Astrocyte (in vitro differentiated cells and primary cell): Measurements from ENCODE around the gene FBXW9. TPM values are rescaled to one million over a fixed set of nuclear protein-coding genes. Genes with fewer than 3 reads are reported as not detected.

ENCODE experiments used
- DNase-seq: peaks from one replicate; pipeline ENCODE4 v3.0.0-alpha.2; 2010; ENCODE audit warnings: low read depth
- FAIRE-seq: peaks from 2 replicates; lab custom pipeline; 2011; peaks lifted over from hg19 to GRCh38; lab: Jason Lieb, UNC
- H2AFZ ChIP-seq: 2 replicates; pipeline ENCODE4 v1.6.0; 2012; ENCODE audit warnings: low read depth, low read length, inconsistent platforms
- H3K27ac ChIP-seq: 2 replicates; pipeline ENCODE4 v1.5.1; 2011; ENCODE audit warnings: low read depth, low read length, inconsistent platforms
- H3K27me3 ChIP-seq: 2 replicates; pipeline ENCODE4 v1.6.0; 2011; ENCODE audit warnings: low read length, inconsistent platforms; ENCODE audit not compliant: insufficient read depth
- H3K36me3 ChIP-seq: 2 replicates; pipeline ENCODE4 v1.5.1; 2011; ENCODE audit warnings: low read length, inconsistent platforms; ENCODE audit not compliant: insufficient read depth
- H3K4me1 ChIP-seq: 2 replicates; pipeline ENCODE4 v1.5.1; 2011; ENCODE audit warnings: low read length, inconsistent platforms; ENCODE audit not compliant: insufficient read depth
- H3K4me2 ChIP-seq: 2 replicates; pipeline ENCODE4 v1.6.0; 2012; ENCODE audit warnings: low read length, inconsistent platforms
- H3K4me3 ChIP-seq: 2 replicates; pipeline ENCODE4 v1.5.1; 2011; ENCODE audit warnings: low read depth, mild to moderate bottlenecking, low read length, inconsistent platforms; ENCODE audit not compliant: insufficient read depth
- H3K79me2 ChIP-seq: 2 replicates; pipeline ENCODE4 v1.6.0; 2012; ENCODE audit warnings: mild to moderate bottlenecking, low read length, inconsistent platforms; ENCODE audit not compliant: insufficient read depth
- H3K9ac ChIP-seq: 2 replicates; pipeline ENCODE4 v1.6.0; 2012; ENCODE audit warnings: mild to moderate bottlenecking, low read length, inconsistent platforms
- H3K9me3 ChIP-seq: 2 replicates; pipeline ENCODE4 v1.5.1; 2012; ENCODE audit warnings: low read depth, mild to moderate bottlenecking, low read length, inconsistent platforms; ENCODE audit not compliant: insufficient read depth
- H4K20me1 ChIP-seq: 2 replicates; pipeline ENCODE4 v1.6.0; 2012; ENCODE audit warnings: low read length, inconsistent platforms; ENCODE audit not compliant: insufficient read depth
- H3K27ac Mint-ChIP-seq: one replicate; pipeline ENCODE4 v1.8.0; 2021; ENCODE audit warnings: mild to moderate bottlenecking, mixed read lengths; ENCODE audit not compliant: unreplicated experiment
- H3K27me3 Mint-ChIP-seq: one replicate; pipeline ENCODE4 v1.8.0; 2021; ENCODE audit warnings: low read depth, mixed read lengths; ENCODE audit not compliant: unreplicated experiment
- H3K36me3 Mint-ChIP-seq: one replicate; pipeline ENCODE4 v1.8.0; 2021; ENCODE audit warnings: low read depth, mixed read lengths; ENCODE audit not compliant: unreplicated experiment
- H3K4me1 Mint-ChIP-seq: one replicate; pipeline ENCODE4 v1.8.0; 2021; ENCODE audit warnings: low read depth, mixed read lengths; ENCODE audit not compliant: unreplicated experiment
- H3K4me3 Mint-ChIP-seq: one replicate; pipeline ENCODE4 v1.8.0; 2021; ENCODE audit warnings: mild to moderate bottlenecking, moderate library complexity, mixed read lengths; ENCODE audit not compliant: unreplicated experiment
- H3K9me3 Mint-ChIP-seq: one replicate; pipeline ENCODE4 v1.8.0; 2021; ENCODE audit warnings: mild to moderate bottlenecking, mixed read lengths; ENCODE audit not compliant: unreplicated experiment
- EZH2 ChIP-seq: IDR thresholded peaks from 2 replicates; pipeline ENCODE4 v1.6.1; 2012; ENCODE audit warnings: mild to moderate bottlenecking, low read length, inconsistent platforms; ENCODE audit not compliant: insufficient read depth
- total RNA-seq: library from RNA; stranded (reverse); gene quantifications from 2 replicates; pipeline ENCODE4 v1.2.1, GENCODE V29; 2021
- TF ChIP-seq, protein P1 (sequence below): IDR thresholded peaks from 2 replicates; pipeline ENCODE4 v1.5.1; 2011; ENCODE audit warnings: low read depth, mild to moderate bottlenecking, inconsistent platforms, low read length, moderate library complexity; ENCODE audit not compliant: insufficient read depth

FBXW9 gene
- total RNA-seq, 1 donor from 2014 or later, result 9.9 TPM

DNA sequence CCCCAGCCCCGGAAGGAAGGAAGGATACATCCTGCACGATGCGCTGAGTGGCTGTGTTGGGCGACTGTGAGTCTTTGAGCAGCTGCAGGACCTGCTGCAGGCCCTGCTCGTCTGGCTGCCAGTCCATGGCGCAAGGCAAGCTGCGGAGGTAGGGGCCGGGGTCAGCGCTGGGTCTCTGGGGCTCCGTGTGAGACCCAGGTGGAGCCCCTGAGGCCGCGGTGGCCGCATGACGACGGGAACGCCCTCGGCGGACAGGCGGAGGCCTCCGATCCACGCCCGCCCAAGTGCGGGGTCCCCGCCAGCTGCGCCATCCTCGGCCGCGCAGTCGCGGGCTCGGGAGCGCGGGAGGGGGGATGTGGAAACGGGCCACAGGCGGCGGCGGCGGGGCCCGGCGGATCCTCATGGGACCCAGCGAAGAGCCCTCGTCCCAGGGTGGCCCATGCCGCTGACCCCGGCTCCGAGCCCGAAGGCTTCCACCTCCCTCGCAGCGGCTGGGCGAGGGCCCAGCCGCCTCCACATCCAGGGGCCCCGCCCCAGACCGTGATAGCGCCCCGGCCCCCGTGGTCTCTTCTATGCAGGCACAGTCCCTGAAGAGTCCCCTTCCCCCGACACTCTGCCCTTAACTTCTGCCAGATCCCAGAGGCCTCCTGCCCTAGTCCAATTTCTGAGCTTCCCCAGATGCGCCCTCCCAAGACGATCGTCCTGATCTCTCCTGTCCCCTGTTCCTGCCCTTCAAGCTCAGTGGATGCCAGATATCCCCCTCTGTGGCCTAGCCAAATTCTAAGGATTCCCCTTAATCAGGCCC, 24.6 kb upstream of the FBXW9 start:
- Histone ChIP-seq H3K9ac (peak overlapping the region; percentile 89), H4K20me1 (peaks cover 50% of the 10 kb centered on the region), H2AFZ (no peak overlapping the region), H3K36me3 (peaks cover 15% of the 10 kb centered on the region), H3K4me2 (peak overlapping the region; percentile 95), H3K9me3 (no peaks in the 10 kb centered on the region), H3K4me1 (peaks cover 17% of the 10 kb centered on the region), H3K27ac (peak overlapping the region; percentile 86), H3K4me3 (peak overlapping the region; percentile 92), H3K27me3 (no peaks in the 10 kb centered on the region), H3K79me2 (peaks cover 79% of the 10 kb centered on the region)
- H3K27me3 Mint-ChIP-seq, result no peaks in the 10 kb centered on the region
- peaks cover 15% of the 10 kb centered on the region for H3K4me1 Mint-ChIP-seq
- peaks cover 15% of the 10 kb centered on the region for H3K36me3 Mint-ChIP-seq
- FAIRE-seq (no peak), DNase-seq (peak; percentile 14)
- H3K27ac Mint-ChIP-seq, result peak overlapping the region; percentile 98
- peak overlapping the region; percentile 99 for H3K4me3 Mint-ChIP-seq
- no peak for TF ChIP-seq EZH2
- TF ChIP-seq, protein P1, sequence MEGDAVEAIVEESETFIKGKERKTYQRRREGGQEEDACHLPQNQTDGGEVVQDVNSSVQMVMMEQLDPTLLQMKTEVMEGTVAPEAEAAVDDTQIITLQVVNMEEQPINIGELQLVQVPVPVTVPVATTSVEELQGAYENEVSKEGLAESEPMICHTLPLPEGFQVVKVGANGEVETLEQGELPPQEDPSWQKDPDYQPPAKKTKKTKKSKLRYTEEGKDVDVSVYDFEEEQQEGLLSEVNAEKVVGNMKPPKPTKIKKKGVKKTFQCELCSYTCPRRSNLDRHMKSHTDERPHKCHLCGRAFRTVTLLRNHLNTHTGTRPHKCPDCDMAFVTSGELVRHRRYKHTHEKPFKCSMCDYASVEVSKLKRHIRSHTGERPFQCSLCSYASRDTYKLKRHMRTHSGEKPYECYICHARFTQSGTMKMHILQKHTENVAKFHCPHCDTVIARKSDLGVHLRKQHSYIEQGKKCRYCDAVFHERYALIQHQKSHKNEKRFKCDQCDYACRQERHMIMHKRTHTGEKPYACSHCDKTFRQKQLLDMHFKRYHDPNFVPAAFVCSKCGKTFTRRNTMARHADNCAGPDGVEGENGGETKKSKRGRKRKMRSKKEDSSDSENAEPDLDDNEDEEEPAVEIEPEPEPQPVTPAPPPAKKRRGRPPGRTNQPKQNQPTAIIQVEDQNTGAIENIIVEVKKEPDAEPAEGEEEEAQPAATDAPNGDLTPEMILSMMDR, result no peak
- no peaks in the 10 kb centered on the region for H3K9me3 Mint-ChIP-seq

DNA sequence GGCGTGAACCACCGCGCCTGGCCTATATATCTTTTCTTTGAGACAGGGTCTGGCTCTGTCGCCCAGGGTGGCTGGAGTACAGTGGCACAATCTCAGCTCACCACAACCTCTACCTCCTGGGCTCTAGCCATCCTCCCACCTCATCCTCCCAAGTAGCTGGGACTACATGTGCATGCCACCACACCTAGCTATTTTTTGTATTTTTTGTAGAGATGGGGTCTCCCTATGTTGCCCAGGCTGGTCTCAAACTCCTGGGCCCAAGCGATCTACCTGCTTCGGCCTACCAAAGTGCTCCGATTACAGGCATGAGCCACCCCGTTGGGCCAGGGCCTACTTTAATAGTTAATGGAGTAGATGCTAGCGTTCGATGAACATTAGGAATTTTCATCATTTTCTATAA, 23.9 kb upstream of the FBXW9 start:
- Mint-ChIP-seq H3K9me3 (no peaks in the 10 kb centered on the region), H3K4me3 (peak overlapping the region; percentile 80), H3K36me3 (peaks cover 18% of the 10 kb centered on the region), H3K27ac (peak overlapping the region; percentile 68), H3K4me1 (peaks cover 15% of the 10 kb centered on the region), H3K27me3 (no peaks in the 10 kb centered on the region)
- no peak for FAIRE-seq
- Histone ChIP-seq H3K27ac (peak overlapping the region; percentile 17), H3K79me2 (peaks cover 86% of the 10 kb centered on the region), H3K4me3 (peak overlapping the region; percentile 92), H3K27me3 (no peaks in the 10 kb centered on the region), H4K20me1 (peaks cover 58% of the 10 kb centered on the region), H3K36me3 (peaks cover 17% of the 10 kb centered on the region), H3K4me1 (peaks cover 17% of the 10 kb centered on the region), H3K9me3 (no peaks in the 10 kb centered on the region), H2AFZ (no peak overlapping the region), H3K4me2 (peak overlapping the region; percentile 95), H3K9ac (peak overlapping the region; percentile 89)
- TF ChIP-seq, protein P1, result no peak
- DNase-seq, result no peak

GRCh38 chr19:12715929-12716328, 19.5 kb upstream of the FBXW9 start:
- Histone ChIP-seq H3K36me3 (peaks cover 33% of the 10 kb centered on the region), H3K27me3 (no peaks in the 10 kb centered on the region), H3K79me2 (peaks cover 75% of the 10 kb centered on the region), H2AFZ (no peak overlapping the region), H3K9ac (no peak overlapping the region), H4K20me1 (peaks cover 71% of the 10 kb centered on the region), H3K4me1 (peaks cover 13% of the 10 kb centered on the region), H3K9me3 (no peaks in the 10 kb centered on the region), H3K27ac (no peak overlapping the region), H3K4me3 (no peak overlapping the region), H3K4me2 (no peak overlapping the region)
- no peaks in the 10 kb centered on the region for H3K27me3 Mint-ChIP-seq
- DNase-seq, result no peak
- no peak overlapping the region for H3K4me3 Mint-ChIP-seq
- peaks cover 6% of the 10 kb centered on the region for H3K4me1 Mint-ChIP-seq
- TF ChIP-seq, protein P1, result no peak
- TF ChIP-seq EZH2, result no peak
- H3K9me3 Mint-ChIP-seq, result no peaks in the 10 kb centered on the region
- H3K36me3 Mint-ChIP-seq, result peaks cover 18% of the 10 kb centered on the region
- H3K27ac Mint-ChIP-seq, result no peak overlapping the region
- no peak for FAIRE-seq
